ENCODE results near the gene LGR5.

Gene LGR5

DNA sequence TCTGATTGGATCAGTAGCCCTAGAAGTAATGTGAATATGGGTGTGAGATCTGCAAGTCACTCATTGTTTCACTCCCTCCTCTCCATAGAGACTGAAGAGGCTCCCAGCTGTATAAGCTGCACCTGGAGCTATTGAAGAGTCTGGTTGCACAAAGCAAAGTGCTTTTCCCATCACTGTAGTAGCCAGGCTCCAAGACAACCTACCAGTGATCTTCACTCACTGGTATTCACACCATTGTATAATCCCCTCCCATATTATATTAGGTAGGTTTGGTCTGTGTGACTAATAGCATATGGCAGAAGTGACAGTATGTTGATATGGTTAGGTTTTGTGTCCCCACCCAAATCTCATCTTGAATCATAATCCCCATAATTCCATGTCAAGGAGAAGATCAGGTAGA lies 159.6 kb downstream of the LGR5 start:
- no peak for DNase-seq (ENCODE audit: low read depth in 2 of 2)

DNA sequence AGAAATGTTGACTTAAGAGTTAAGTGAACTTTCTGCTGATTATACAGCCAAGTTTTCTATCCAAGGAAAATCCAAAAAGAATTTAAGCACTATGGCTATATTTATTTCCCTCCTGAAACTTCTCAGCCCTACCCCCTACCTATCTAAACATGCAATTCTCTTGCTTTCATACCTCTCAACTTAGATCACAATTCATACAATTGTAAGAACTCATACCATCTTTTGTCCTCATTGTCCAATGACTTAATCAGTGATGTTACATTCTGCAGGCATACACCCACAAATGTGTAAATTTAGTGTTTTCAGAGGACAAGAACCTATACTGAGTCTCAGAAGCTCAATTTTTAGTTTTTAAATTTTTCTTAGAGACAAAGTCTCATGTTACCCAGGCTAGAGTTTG lies 161.9 kb downstream of the LGR5 start:
- no peak for DNase-seq (ENCODE audit: low read depth in 2 of 2)

DNA sequence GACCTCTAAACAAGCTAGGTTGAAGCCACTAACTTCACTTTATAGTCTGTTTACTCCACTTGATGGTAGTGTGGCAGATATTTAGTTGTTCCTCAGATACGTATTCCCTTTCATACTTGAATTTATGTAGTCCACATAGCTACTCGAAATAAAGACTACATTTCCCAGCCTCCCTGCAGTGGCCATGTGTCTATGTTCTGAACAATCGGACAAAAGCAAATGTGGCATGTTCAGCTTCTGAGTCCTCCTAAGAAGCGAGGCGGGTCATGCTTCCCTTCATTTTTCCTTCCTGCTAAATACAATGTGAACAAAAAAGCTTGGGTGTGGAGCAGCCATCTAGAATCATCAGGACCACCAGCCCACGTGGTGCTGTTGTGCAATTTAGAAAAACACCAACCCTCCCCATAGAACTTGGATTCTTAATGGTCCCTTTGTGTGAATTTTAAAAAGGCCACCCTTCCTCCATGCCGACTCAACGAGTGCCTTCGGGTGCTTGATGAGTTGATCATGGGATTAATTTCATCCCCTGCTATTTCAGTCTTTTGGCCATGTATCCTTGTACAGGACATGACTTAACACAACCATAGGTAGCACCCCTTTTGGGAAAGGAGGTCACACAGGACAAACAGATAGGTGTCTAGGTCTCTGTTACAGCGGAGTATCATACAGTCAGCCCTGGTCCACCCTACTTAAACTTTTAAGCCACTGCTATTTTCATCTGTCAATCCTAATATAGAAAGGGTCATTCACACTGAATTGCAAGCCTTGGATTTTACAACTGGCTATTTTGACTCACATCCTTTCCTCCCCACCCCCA lies 163.4 kb downstream of the LGR5 start:
- no peak for DNase-seq (ENCODE audit: low read depth in 2 of 2)

DNA sequence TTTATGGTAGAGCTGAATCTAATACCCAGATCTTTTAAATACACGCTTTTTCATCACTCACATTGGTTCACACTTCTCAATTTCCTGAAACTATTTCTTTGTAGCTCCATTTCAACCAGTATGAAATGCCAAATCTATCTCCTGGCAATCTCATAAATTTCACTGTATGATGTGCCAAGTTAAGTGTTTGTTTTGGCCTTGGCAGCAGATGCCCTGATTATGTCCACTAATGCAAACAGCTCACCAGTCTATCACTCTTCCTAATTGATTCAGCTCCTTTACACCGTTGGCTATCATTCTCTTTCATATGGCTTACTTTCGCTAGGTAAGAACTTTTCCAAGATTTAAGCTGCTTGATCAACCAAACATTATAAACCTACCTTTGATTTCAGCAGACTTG lies 165.4 kb downstream of the LGR5 start:
- DNase-seq (ENCODE audit: low read depth in 2 of 2) = no peak

DNA sequence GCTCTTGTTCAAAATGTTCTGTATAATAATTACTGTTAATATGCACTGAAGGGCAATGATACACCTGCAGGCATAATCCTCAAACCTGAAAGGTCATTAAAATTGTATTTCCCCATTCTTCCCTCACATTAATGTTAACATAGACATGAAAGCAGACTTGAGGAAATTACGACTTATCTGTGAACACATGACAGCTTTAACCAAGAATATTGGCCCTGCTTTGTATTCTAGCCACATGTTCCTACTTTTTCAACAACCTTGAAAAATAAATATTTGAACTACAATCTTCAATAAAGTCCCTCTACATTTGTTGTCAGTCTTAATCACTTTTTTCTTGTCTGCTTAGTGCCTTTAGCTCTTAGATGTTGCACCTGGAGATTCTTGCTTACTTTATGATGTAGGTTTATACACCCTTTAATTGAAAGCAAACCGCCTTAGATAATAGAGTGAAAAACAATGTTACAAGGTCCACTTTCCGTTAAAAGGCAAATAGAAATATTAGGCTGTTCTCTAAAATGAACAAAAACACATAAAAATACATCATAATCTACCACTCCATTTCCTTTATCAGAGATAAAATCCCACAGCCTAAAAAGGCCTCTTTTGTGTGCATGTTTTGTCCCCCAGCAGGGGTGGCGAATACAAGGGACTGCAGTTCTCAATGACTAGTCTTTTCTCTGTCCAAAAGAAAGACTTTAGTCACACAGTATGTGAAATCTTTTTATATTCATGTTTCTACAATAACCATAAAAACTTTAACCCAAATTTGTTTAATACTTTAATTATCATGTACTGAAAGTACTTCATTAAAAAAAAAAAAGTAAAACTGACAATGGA lies 168.1 kb downstream of the LGR5 start:
- DNase-seq (ENCODE audit: low read depth in 2 of 2) = no peak

DNA sequence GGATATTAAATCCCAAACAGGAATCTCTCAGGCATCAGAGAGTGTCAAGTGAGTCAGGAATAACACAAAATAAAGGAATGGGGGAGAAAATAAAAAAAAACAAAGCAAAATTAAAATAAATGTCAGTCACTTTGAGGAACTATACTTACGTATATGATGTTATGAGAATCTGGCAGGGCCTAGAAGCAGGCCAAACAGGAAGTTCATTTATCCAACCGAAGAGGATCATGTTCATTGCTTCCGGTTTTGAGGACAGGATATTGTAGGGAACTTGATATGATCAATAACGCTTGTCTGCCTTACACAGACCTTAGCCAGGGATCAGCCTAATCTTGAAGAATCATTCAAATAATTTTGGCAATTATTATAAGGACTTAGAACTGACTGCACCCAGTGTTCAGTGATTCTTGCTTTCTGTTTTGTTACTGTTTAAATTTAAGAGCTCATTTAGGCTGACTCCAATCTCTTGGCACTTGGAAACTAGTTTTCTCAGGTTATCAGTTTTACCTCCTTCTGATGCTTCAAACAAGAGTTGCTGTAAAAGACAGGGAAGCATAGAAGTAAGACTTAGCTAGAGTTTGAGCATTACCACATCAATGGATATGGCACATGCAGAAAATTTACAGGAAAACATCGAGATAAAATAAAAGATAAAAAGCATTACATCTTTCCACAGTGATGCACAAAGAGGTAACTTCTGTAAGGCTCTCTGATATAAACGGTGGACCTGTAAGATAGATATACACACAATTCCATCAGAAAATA lies 170.6 kb downstream of the LGR5 start:
- no peak for DNase-seq (ENCODE audit: low read depth in 2 of 2)

DNA sequence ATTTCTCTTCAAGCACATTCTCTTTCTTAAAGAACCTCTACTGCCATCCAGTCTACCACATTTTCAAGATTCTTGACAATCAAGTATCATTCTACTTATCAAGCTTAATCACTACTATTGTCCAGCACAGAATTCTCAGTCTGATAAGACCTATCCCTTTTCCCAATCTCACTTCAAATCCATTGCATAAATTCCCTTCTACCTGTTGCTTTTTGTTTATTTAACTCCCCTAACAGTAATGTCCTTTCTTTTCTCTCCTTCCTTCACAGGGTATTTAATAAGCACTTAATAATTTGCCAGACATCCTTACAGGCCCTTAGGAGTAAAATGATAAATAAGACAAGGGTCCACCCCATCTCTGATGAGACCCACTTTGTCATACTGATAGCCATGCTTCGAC lies 182.3 kb downstream of the LGR5 start:
- no peak for DNase-seq (ENCODE audit: low read depth in 2 of 2)

DNA sequence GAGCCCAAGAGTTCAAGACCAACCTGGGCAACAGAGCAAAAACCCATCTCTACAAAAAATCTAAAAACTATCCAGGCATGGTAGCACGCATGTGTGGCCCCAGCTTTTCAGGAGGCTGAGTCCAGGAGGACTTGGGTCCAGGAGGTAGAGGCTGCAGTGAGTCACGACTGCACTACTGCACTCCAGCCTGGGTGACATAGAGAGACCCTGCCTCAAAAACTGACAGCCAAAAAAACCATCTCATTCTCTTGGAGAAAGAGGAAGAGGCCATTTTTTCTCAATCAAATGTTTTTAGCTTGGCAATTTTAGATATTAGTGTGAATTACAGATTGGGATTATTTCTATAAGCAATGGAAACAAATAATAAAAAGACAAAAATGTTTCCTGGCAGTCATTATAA lies 185.9 kb downstream of the LGR5 start:
- no peak for DNase-seq (ENCODE audit: low read depth in 2 of 2)

DNA sequence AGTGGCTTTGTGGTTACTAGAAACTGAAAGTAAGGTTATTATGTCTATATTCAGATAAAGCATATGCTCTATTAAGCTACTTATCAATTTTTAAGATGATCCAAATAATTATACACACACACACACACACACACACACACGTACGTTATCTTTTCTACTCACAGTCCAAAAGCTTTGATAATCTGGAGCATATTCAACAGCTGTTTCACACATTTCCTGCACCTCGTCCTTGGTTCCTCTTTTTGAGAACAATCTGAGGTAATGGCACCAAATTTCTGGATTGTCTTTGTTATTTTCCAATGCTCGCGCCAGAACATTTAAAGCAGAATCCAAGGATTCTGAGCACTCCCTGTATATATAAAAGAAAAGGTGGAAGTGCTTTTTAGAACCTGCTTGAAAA lies 186.5 kb downstream of the LGR5 start:
- no peak for DNase-seq (ENCODE audit: low read depth in 2 of 2)

DNA sequence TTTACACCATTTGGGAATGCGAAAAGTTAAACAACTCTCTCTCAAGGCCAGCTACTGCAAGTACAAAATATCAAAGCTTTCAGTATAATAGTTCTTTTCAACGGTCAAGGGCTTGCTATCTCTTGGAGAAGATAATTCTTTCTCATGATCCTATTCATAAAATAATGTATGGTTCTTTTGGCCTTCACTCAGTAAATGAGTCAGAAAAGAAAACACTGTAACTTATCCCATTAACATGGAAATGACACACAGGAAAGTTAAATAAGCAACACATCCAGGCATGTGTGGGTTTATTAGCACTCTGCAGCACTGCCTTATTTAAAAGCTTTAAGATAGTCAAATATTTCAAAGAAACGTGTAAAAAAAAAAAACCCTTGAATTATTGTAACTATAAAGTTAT lies 187.2 kb downstream of the LGR5 start:
- no peak for DNase-seq (ENCODE audit: low read depth in 2 of 2)

DNA sequence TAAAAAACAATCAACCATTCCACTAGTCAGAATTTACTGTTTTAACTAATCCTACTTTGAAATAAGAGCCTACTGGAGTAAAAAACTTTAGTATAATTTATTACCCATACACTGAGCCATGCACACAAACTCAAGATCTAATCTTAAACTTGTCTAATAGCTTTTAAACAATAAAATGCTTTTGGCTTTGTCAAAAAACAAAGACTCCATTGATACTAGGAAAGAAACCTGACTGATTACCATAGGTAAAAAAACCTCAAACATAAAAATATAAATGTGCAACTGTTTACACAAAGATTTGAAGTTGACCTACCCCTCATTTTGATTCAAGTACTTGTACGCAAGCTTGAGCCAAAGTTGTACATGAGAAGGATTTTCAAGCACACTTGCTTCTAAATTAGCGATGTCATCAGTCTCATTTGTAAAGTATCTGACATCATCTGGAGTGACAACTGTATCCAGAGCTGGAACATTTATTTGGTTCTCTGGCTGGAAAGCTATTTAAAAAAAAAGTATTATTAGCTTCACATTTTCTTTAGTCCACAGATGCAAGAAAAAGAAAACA lies 187.9 kb downstream of the LGR5 start:
- DNase-seq (ENCODE audit: low read depth in 2 of 2) = no peak

Data from stimulated activated CD4-positive, alpha-beta T cell treated with anti-CD3 and anti-CD28 coated beads, Interleukin-15, amount 100 ng/mL, for 48 hours (primary cell).